GM12891 (cell line): ENCODE data around the gene TMEM245.

Experiments
- PAX5 ChIP-seq: IDR thresholded peaks from 2 replicates; pipeline ENCODE4 v1.6.1; 2011; ENCODE audit warnings: low read length, moderate library complexity, mild to moderate bottlenecking; ENCODE audit not compliant: insufficient read depth, severe bottlenecking
- POLR2A ChIP-seq: IDR thresholded peaks from 2 replicates; pipeline ENCODE4 v1.6.1; 2011; ENCODE audit warnings: low read depth, low read length, control low read depth
- POLR2AphosphoS5 ChIP-seq: IDR thresholded peaks from 2 replicates; pipeline ENCODE4 v1.6.1; 2011; ENCODE audit warnings: low read depth, low read length, control low read depth
- POU2F2 ChIP-seq: IDR thresholded peaks from 2 replicates; pipeline ENCODE4 v1.6.1; 2011; ENCODE audit warnings: low read depth, mild to moderate bottlenecking, control low read depth, low read length, moderate library complexity
- SPI1 ChIP-seq: IDR thresholded peaks from 2 replicates; pipeline ENCODE4 v1.6.1; 2011; ENCODE audit warnings: low read depth, low read length, control low read depth
- TAF1 ChIP-seq: IDR thresholded peaks from 2 replicates; pipeline ENCODE4 v1.6.1; 2011; ENCODE audit warnings: low read depth, low read length, control low read depth

DNA sequence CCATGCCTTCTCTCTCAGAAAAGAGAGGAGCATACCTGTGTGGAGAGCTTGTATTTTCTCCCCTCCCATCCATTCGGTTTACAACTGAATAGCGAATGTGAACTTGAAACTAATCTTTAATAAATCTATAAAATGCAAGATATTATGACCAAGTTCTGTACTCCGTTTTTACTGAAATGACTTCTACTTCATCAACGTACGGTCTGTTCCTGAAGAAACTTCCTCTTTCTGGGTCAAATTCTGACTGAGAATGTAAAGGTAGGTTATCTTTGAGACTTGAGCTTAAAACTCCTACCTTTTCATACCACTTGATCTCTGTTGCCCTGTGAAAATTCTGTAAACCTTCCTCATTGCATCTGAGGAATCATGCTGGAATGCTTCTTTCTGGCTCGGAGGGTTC, 102.3 kb downstream of the TMEM245 start:
- TF ChIP-seq POLR2A (no peak), POU2F2 (no peak), TAF1 (no peak), POLR2AphosphoS5 (no peak), SPI1 (no peak), PAX5 (no peak)
